ENCODE results near the gene GRID1.
A peak's percentile ranks its signal among the peaks of the same experiment; 100 is the strongest.

The GRID1 gene

DNA sequence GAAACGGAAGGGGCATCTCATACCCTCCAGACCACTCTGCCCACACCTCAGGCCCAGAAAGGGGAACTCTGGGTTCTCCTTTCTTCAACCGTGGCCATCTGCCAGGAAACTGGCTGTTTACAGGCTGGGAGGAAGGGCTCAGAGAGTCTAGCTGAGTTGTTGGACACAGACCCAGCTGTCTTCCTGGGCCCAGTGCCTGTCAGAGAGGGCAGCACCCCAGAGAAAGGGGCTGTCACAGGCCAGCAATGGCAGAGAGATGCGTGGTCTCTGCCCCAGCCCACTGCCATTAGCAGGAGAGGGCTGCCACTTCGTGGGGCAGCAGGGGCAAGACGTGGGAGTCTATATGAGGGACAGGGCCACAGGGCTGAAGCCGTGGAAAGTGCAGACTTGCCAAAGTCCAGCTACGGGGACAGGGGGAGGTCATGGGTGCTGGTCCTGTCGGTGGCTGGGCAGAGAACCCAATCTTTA lies 11.0 kb downstream of the GRID1 start:
- FAIRE-seq (no peak), DNase-seq (ENCODE audit: insufficient read length, low spot score) (no peak)

DNA sequence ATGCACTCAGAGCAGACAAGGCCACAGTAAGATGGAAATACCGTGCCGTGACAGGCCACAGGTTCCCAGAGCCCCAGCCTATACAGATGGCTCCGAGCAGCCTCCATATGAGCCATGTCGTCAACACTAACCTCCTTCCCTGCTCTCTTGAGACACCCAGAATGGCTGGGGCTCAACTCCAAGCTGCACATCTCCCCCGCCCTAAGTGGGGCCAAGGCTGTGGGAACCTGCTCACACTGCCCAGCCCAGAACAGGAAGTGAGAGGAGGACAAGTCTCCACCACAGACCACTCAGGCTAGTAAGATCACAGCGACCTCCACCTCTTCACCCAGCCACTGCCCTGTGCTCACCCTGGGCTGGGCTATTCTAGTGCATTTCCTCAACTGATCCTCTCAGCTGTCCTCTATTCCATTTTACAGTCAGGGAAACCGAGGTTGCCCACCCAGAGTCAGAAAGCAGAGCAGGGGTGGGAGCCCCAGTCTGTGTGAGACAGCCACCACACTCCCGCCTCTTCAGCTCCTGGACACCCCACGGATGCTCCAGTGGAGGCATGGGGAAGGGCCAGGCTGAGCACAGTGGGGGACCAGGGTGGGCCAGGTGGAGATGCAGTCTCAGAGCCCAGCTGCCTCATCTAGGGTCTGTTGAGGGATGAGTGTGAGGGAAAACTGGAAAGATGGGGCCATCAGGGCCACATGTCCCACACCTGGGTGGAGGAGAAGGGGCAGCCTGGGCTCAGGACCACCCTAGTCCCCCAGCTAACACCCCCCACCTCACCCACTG lies 11.6 kb downstream of the GRID1 start:
- no peak for FAIRE-seq
- DNase-seq (ENCODE audit: insufficient read length, low spot score), result no peak

GRCh38 chr10:86353506-86354485 lies 12.8 kb downstream of the GRID1 start:
- FAIRE-seq (no peak), DNase-seq (ENCODE audit: insufficient read length, low spot score) (no peak)

GRCh38 chr10:86350897-86351296 lies 15.7 kb downstream of the GRID1 start:
- DNase-seq (ENCODE audit: insufficient read length, low spot score) (no peak), FAIRE-seq (no peak)

DNA sequence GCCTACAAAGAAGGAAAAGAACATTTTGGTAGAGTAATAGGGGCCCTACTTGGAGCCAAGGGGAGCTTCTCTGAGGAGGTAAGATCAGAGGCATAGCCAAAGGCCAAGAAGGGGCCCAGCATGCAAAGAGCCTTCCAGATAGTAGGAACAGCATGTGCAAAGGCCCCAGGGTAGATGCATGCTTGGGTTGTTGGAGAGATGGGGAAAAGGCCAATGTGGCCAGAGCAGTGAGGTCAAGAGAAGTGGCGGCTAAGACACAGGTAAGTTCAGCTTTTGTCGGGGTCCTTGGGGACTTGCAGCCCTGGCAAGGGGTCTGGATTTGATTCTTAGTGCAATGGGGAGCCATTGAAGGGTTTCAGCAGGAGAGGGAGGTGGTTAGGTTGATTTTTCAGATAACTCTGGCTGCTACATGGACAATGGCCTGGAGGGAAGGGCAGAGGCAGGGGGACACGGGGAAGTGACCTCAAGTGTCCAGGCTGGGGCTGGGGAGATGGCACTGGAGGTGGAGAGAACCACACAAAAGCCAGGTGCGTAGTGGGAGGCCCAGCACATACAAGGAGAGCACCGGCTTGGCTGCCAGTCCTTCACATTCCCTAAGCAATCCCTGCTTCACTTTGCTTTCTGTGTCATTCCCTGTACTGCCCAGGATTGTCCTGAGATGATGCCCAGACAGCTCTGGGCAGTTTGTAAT lies 16.5 kb downstream of the GRID1 start:
- FAIRE-seq (no peak), DNase-seq (ENCODE audit: insufficient read length, low spot score) (no peak)

DNA sequence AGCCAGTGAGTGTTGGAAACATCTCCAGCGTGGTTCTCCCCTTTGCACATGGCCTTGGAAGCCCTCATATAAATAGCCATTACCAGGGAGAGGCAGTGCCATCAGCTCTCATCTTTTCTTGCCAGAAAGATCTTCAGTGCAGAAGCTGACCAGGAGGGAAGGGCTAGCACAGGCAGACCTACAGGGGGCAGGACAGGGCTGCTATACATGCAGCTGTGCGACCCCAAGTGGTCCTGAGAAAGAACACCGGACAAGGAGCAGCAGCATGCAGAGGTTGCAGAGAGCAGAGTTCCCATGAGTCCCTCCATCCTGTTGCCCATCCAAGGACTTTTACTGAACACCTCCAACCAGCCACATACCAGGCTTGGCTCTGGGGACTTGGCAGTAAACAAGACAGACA lies 17.1 kb downstream of the GRID1 start:
- peak; percentile 59 for DNase-seq (ENCODE audit: insufficient read length, low spot score)

DNA sequence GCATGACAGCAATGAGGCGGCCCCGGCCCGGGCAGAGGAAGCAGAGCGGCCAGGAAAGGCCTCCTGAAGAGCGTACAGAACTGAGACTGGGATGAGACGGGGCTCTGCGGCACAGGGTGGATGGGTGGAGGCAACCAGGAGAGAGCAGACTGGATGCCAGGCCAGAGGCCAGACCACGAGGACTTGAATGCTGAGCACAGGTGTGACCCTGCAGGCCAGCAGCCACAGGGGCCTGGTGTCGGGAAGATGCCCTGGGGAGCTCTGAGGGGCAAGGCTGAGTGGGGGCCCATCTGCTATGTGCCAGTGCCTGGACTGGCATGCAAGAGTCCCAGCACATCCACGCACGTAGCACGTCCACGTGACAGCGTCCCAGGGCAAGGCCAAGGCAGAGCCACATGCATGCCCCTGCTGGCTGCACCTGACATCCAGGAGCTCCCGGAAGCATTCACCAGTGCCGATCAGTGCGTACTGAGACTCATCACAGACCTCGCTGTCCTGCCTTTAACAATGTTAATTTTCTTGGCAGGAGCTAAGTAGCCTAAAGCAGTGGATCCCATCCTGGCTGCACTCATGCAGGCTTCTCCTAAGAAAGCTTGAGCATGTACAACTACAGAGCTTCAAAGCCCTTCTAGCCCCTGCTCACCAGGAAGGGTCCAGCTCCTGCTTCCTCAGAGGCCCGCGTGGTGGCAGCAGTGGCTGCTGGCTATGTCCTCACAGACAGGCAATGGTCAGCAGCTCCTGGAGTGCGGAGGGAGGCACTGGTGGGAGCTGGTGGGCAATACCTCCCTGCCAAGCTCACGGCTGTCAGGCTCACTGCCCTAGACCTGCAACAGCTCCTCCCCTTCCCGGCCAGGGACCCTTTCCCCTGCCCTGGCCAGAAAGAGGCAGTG lies 18.0 kb downstream of the GRID1 start:
- FAIRE-seq (no peak), DNase-seq (ENCODE audit: insufficient read length, low spot score) (no peak)

More for the DNA sequence above, 17.1 kb downstream of the GRID1 start:
- FAIRE-seq, result no peak

- no peak for FAIRE-seq
- DNase-seq (ENCODE audit: insufficient read length, low spot score), result no peak
These were observed 18.7 kb downstream of the GRID1 start for GRCh38 chr10:86347856-86348255.

- FAIRE-seq, result no peak
These were observed 19.6 kb downstream of the GRID1 start for GRCh38 chr10:86346799-86347665.

DNA sequence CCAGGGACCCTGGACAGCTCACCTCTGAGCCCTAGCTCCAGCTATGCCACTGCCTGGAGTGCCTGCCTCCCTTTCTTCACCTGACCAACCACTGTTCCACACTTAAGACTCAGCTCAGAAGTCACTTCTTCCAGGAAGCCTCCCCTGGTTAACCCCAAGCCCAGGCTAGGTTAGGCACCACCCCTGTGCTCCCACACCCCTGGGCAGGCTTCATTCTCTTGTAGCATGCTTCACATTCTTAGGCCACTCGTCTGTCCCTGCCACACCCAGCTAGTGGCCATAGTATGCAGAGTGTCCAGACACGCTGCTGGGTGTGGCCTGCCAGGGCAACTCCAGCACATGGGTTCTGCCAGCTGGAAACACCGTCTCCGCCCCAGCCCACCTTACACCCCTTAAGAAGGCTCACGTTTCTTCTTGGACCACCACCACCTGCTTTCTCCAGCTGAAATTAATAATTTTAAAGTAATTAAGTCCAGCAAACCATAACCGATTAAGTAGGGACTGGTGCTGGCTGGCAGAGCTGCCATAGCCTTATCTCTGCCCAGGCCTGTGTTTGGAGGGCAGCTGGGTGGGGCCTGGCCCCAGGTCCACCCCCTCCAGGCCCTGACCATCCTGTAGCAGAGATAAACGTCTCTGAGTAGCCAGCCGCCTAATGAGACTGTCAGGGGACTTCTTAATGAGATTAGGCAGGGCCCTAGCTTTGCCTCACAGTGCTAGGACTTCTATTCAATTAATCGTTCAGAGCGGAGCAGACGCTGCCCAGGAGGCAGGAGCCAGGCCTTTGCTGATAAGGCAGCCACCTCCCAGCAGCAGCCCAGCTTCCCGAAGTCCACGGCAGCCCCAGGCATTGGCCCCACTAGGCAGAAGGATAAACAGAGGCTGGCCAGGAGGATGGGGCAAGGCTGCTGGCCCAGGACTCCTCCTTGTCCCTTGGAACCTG lies 20.5 kb downstream of the GRID1 start:
- no peak for DNase-seq (ENCODE audit: insufficient read length, low spot score)
- no peak for FAIRE-seq

More at GRCh38 chr10:86346799-86347665, 19.6 kb downstream of the GRID1 start:
- no peak for DNase-seq (ENCODE audit: insufficient read length, low spot score)

GRCh38 chr10:86345296-86345858 lies 21.2 kb downstream of the GRID1 start:
- FAIRE-seq (no peak), DNase-seq (ENCODE audit: insufficient read length, low spot score) (no peak)

- FAIRE-seq (no peak), DNase-seq (ENCODE audit: insufficient read length, low spot score) (no peak)
These were observed 21.9 kb downstream of the GRID1 start for GRCh38 chr10:86344714-86345161.

- FAIRE-seq (no peak), DNase-seq (ENCODE audit: insufficient read length, low spot score) (no peak)
These were observed 22.3 kb downstream of the GRID1 start for GRCh38 chr10:86344281-86344680.

DNA sequence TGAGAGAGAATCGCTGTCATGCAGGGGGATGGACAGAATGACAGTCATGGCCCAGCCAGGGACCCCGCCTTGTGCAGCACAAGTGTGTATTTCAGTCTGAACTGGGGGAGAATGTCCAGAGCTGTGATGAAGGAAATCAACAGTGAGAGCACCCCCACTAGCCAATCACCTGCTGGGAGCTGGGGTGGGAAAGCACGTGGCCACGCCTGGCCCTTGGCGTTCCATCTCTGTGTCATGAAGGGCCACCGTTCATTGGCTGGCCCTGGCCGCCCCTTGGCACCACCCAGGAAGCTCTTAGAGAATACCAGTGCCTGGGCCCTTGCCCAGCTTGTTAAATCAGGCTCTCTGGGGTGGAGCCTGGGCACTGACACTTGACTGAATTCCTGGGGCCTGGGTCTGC lies 22.8 kb downstream of the GRID1 start:
- FAIRE-seq, result no peak
- DNase-seq (ENCODE audit: insufficient read length, low spot score), result no peak

- DNase-seq (ENCODE audit: insufficient read length, low spot score) (no peak), FAIRE-seq (no peak)
These were observed 24.3 kb downstream of the GRID1 start for GRCh38 chr10:86342111-86342863.

GRCh38 chr10:86341361-86341811 lies 25.2 kb downstream of the GRID1 start:
- no peak for DNase-seq (ENCODE audit: insufficient read length, low spot score)
- no peak for FAIRE-seq

DNA sequence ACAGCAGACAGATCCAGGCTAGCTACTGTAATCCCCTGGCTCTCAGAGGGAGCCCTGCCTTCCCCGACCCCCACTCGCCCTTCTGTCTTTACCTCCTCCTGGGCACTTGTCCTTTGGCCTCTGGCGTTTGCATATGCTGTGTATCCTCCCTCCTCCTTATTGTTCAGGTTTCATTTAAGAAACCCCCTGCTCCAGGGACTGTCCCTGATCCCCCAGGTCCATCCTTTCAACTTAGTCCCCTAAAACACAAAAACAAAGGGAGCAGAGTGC lies 25.7 kb downstream of the GRID1 start:
- FAIRE-seq, result no peak
- DNase-seq (ENCODE audit: insufficient read length, low spot score), result no peak

Measured in HTR-8/SVneo (cell line).